ENCODE results near the gene RPL7L1.
A peak's percentile ranks its signal among the peaks of the same experiment; 100 is the strongest.
"Not testable (repeated sequence)": the region's sequence is repeated elsewhere in the genome, so short reads cannot be mapped to it uniquely, and the experiment has no call there.

The RPL7L1 gene

GRCh38 chr6:42879372-42880239 is at the start of gene RPL7L1:
TSS of gene RPL7L1 (plus strand) at chr6:42879616. CDS start at chr6:42879911, 295 bp downstream.
- peak; percentile 95 for DNase-seq

GRCh38 chr6:42831237-42831636 is 48.2 kb upstream of the RPL7L1 start:
- no peak for DNase-seq

- no peak for DNase-seq
Observed at GRCh38 chr6:42834056-42834455, 45.4 kb upstream of the RPL7L1 start.

GRCh38 chr6:42841844-42842584 is 37.4 kb upstream of the RPL7L1 start:
- DNase-seq, result peak; percentile 72

GRCh38 chr6:42845327-42845694 is 34.1 kb upstream of the RPL7L1 start:
- peak; percentile 95 for DNase-seq

- peak; percentile 90 for DNase-seq
Observed at GRCh38 chr6:42846505-42846904, 32.9 kb upstream of the RPL7L1 start.

- no peak for DNase-seq
Observed at GRCh38 chr6:42848700-42849099, 30.7 kb upstream of the RPL7L1 start.

GRCh38 chr6:42851599-42851998 is 27.8 kb upstream of the RPL7L1 start:
- DNase-seq, result no peak

- no peak for DNase-seq
Observed at GRCh38 chr6:42860036-42860435, 19.4 kb upstream of the RPL7L1 start.

- DNase-seq, result peak; percentile 38
Observed at GRCh38 chr6:42860481-42860880, 18.9 kb upstream of the RPL7L1 start.

- DNase-seq, result no peak
Observed at GRCh38 chr6:42864602-42865001, 14.8 kb upstream of the RPL7L1 start.

- no peak for DNase-seq
Observed at GRCh38 chr6:42870145-42870936, 9.1 kb upstream of the RPL7L1 start.

GRCh38 chr6:42871711-42872110 is 7.7 kb upstream of the RPL7L1 start:
- no peak for DNase-seq

GRCh38 chr6:42873313-42873712 is 6.1 kb upstream of the RPL7L1 start:
- DNase-seq, result no peak

- DNase-seq, result no peak
Observed at GRCh38 chr6:42877695-42878094, 1.7 kb upstream of the RPL7L1 start.

GRCh38 chr6:42880240-42880817 is 913 bp downstream of the RPL7L1 start:
- DNase-seq, result not testable (repeated sequence)

GRCh38 chr6:42880871-42881270 is 1.5 kb downstream of the RPL7L1 start:
- DNase-seq, result not testable (repeated sequence)

GRCh38 chr6:42885702-42886101 is 6.3 kb downstream of the RPL7L1 start:
- no peak for DNase-seq

- not testable (repeated sequence) for DNase-seq
Observed at GRCh38 chr6:42888201-42888600, 8.8 kb downstream of the RPL7L1 start.

- peak; percentile 66 for DNase-seq
Observed at GRCh38 chr6:42889815-42890214, 10.4 kb downstream of the RPL7L1 start.

GRCh38 chr6:42890311-42891198 is 11.1 kb downstream of the RPL7L1 start:
- peak; percentile 99 for DNase-seq

- DNase-seq, result no peak
Observed at GRCh38 chr6:42891199-42891722, 11.8 kb downstream of the RPL7L1 start.

Measured in NCI-H69 (cell line).